A549 (cell line): ENCODE data around the gene HTRA3. TPM values are rescaled to one million over a fixed set of nuclear protein-coding genes. Genes with fewer than 3 reads are reported as not detected.

Experiments
- ATAC-seq, 2 experiments: fragments of 200-7000 bp in 1 of 2; fragments of >200 bp in 1 of 2; cut with Nextera tagmentation in 1 of 2; cut with Tn5 transposase in 1 of 2; 3 replicates each; pipeline versions ENCODE4 v1.8.0 to v1.9.1; 2018 to 2020; ENCODE audit warnings: mild to moderate bottlenecking in 1 of 2, moderate library complexity in 1 of 2
- CTCF ChIA-PET: fragments of 300-600 bp; sonication (Branson Sonifier 250); formaldehyde crosslinking; extraction: SDS; loops from one replicate; lab custom pipeline; 2021; ENCODE audit warnings: antibody characterized with exemption, inconsistent platforms; lab: Yijun Ruan, JAX
- POLR2A ChIA-PET: fragments of 350-600 bp; formaldehyde crosslinking; extraction: SDS; loops from one replicate; lab custom pipeline; 2021; ENCODE audit warnings: antibody characterized with exemption, inconsistent platforms; lab: Yijun Ruan, JAX
- DNase-seq, 2 experiments: peaks; one replicate each; pipeline versions ENCODE4 v3.0.0 to v3.0.0-alpha.2; 2011 to 2016; ENCODE audit warnings: low read depth in 1 of 2, low spot score in 1 of 2
- FAIRE-seq: peaks from 2 replicates; lab custom pipeline; 2011; peaks lifted over from hg19 to GRCh38; lab: Jason Lieb, UNC
- H3K27ac ChIP-seq, 2 experiments: fragments of >200 bp; sonication (Bioruptor Twin); formaldehyde crosslinking; 3 replicates each; pipeline ENCODE4 v1.5.1; 2016 to 2017
- H3K4me1 ChIP-seq: fragments of >200 bp; sonication (Bioruptor Twin); formaldehyde crosslinking; 3 replicates; pipeline ENCODE4 v1.6.1; 2016
- H3K4me2 ChIP-seq: fragments of >200 bp; sonication (Bioruptor Twin); formaldehyde crosslinking; 3 replicates; pipeline ENCODE4 v1.6.1; 2016
- H3K4me3 ChIP-seq: fragments of >200 bp; sonication (Bioruptor Twin); formaldehyde crosslinking; 3 replicates; pipeline ENCODE4 v1.5.1; 2016
- H3K9me3 ChIP-seq: fragments of >200 bp; sonication (Bioruptor Twin); formaldehyde crosslinking; 3 replicates; pipeline ENCODE4 v1.6.1; 2016
- ATOH8 ChIP-seq: fragments of 250-450 bp; sonication (Bioruptor Pico); IDR thresholded peaks from 2 replicates; pipeline ENCODE4 v1.5.0; 2020; ENCODE audit warnings: low read depth, mild to moderate bottlenecking, moderate library complexity
- CBX2 ChIP-seq: fragments of 200-600 bp; sonication (generic); IDR thresholded peaks from 2 replicates; pipeline ENCODE4 v1.6.1; 2016; ENCODE audit warnings: low read depth, mild to moderate bottlenecking, borderline replicate concordance
- ELK1 ChIP-seq: fragments of 150-350 bp; IDR thresholded peaks from 2 replicates; pipeline ENCODE4 v1.6.1; 2014; ENCODE audit warnings: low read depth, mild to moderate bottlenecking, low read length
- HES2 ChIP-seq: fragments of >200 bp; sonication (Bioruptor Twin); formaldehyde crosslinking; IDR thresholded peaks from 2 replicates; pipeline ENCODE4 v1.6.1; 2016
- HOXA7 ChIP-seq: fragments of 250-450 bp; sonication (Bioruptor Pico); IDR thresholded peaks from 2 replicates; pipeline ENCODE4 v1.5.0; 2020; ENCODE audit warnings: mild to moderate bottlenecking, moderate library complexity
- HOXB5 ChIP-seq: fragments of 250-450 bp; sonication (Bioruptor Pico); IDR thresholded peaks from 2 replicates; pipeline ENCODE4 v1.5.0; 2020; ENCODE audit warnings: mild to moderate bottlenecking, moderate library complexity
- MAZ ChIP-seq: fragments of 150-350 bp; IDR thresholded peaks from 2 replicates; pipeline ENCODE4 v1.6.1; 2014; ENCODE audit warnings: antibody characterized with exemption, low read depth, low read length, borderline replicate concordance
- NPAS2 ChIP-seq: fragments of 250-450 bp; sonication (Bioruptor Pico); IDR thresholded peaks from 2 replicates; pipeline ENCODE4 v1.8.0; 2022; ENCODE audit warnings: mild to moderate bottlenecking, moderate library complexity, borderline replicate concordance
- PBX3 ChIP-seq: IDR thresholded peaks from 2 replicates; pipeline ENCODE4 v1.6.1; 2012
- RCOR1 ChIP-seq: fragments of 150-350 bp; IDR thresholded peaks from 2 replicates; pipeline ENCODE4 v1.6.1; 2014; ENCODE audit warnings: antibody characterized with exemption, low read length, low read depth
- REST ChIP-seq: fragments of 200-600 bp; sonication (generic); IDR thresholded peaks from 2 replicates; pipeline ENCODE4 v1.6.1; 2016; ENCODE audit warnings: antibody characterized with exemption, mild to moderate bottlenecking, moderate library complexity
- RFX5 ChIP-seq: fragments of 450-650 bp; IDR thresholded peaks from 2 replicates; pipeline ENCODE4 v1.7.1; 2014; ENCODE audit warnings: antibody characterized with exemption, mild to moderate bottlenecking, moderate library complexity
- SREBF2 ChIP-seq: fragments of 450-650 bp; IDR thresholded peaks from 2 replicates; pipeline ENCODE4 v1.6.1; 2014; ENCODE audit warnings: mild to moderate bottlenecking, moderate library complexity
- TFCP2L1 ChIP-seq: fragments of 250-450 bp; sonication (Bioruptor Pico); IDR thresholded peaks from 2 replicates; pipeline ENCODE4 v1.5.0; 2021; ENCODE audit warnings: mild to moderate bottlenecking
- USF2 ChIP-seq: fragments of 450-650 bp; IDR thresholded peaks from 2 replicates; pipeline ENCODE4 v1.6.1; 2014; ENCODE audit warnings: antibody characterized with exemption
- WGBS: methylation state at CpG from one replicate; pipeline ENCODE4 v1.1.6; 2017; ENCODE audit errors: missing lambda C conversion rate; 5-methylcytosine and 5-hydroxymethylcytosine counted together
- polyA plus RNA-seq, 4 experiments: library from polyadenylated mRNA; depleted of rRNA in 3 of 4; stranded (reverse); fragments of >200 nt; fragmentation: RNase III in 1 of 4; extraction: RNeasy Plus Mini Kit Qiagen cat#74134 plus additional on column Dnase treatment in 1 of 4; gene quantifications; 2 replicates in 3 of 4; 3 replicates in 1 of 4; pipeline ENCODE4 v1.2.3, GENCODE V29; 2011 to 2017

HTRA3 gene
- polyA plus RNA-seq, 2 of the 4 experiments (the other 2 are of a cell fraction), result 4.6 to 7.4 TPM

- WGBS, result 81% methylated on average over 20 of the region's 24 CpGs
- FAIRE-seq, result no peak
- POLR2A ChIA-PET, result no interaction called here
- no peaks in the 10 kb centered on the region for H3K9me3 ChIP-seq
- no peak for TF ChIP-seq TFCP2L1 (CRISPR knock-in tag)
- no peak for TF ChIP-seq RFX5
- no peak for TF ChIP-seq ATOH8
- no peak for TF ChIP-seq PBX3
- TF ChIP-seq CBX2, result no peak
- no peak for TF ChIP-seq REST
- TF ChIP-seq, all 56 proteins: peak for 0
- no peak overlapping the region for H3K4me3 ChIP-seq
- DNase-seq, result no peak
- H3K4me2 ChIP-seq, result no peak overlapping the region
- CTCF ChIA-PET, result interaction anchor here (2.3 to 17.2 kb wide), 2 partner anchors 9 to 150 kb away, joined by 15 to 270 read pairs; no protein-coding TSS in a partner anchor
- peaks cover 21% of the 10 kb centered on the region for H3K4me1 ChIP-seq
- no peak for ATAC-seq
- peak overlapping the region in 1 of 2 experiments; percentile 35; a peak in 1 of 6 replicates for H3K27ac ChIP-seq
These were observed 18.3 kb upstream of the HTRA3 start for GRCh38 chr4:8251110-8251883.

GRCh38 chr4:8252301-8253173, 17.0 kb upstream of the HTRA3 start:
- POLR2A ChIA-PET, result no interaction called here
- DNase-seq, result no peak

More at GRCh38 chr4:8252301-8253173, 17.0 kb upstream of the HTRA3 start:
- CTCF ChIA-PET, result interaction anchor here (0.9 to 1.8 kb wide), 3 partner anchors 10 to 158 kb away, joined by 3 to 8 read pairs (median 5); no protein-coding TSS in a partner anchor
- H3K27ac ChIP-seq, result no peak overlapping the region
- 90% methylated on average over 16 of the region's 23 CpGs for WGBS
- no peak for TF ChIP-seq ELK1
- no peak for TF ChIP-seq HOXA7 (CRISPR knock-in tag)
- no peak for TF ChIP-seq HOXB5 (CRISPR knock-in tag)
- TF ChIP-seq MAZ, result no peak
- TF ChIP-seq RCOR1, result no peak
- no peak for TF ChIP-seq HES2
- no peak for TF ChIP-seq USF2
- TF ChIP-seq SREBF2, result no peak
- TF ChIP-seq NPAS2 (CRISPR knock-in tag), result no peak
- TF ChIP-seq, all 56 proteins: peak for 0
- no peaks in the 10 kb centered on the region for H3K9me3 ChIP-seq
- FAIRE-seq (no peak), ATAC-seq (no peak)
- no peak overlapping the region for H3K4me2 ChIP-seq
- no peak overlapping the region for H3K4me3 ChIP-seq
- peaks cover 13% of the 10 kb centered on the region for H3K4me1 ChIP-seq
